Measurements from ENCODE around the gene CLASP1. TPM values are rescaled to one million over a fixed set of nuclear protein-coding genes. Genes with fewer than 3 reads are reported as not detected.

The CLASP1 gene
- total and polyA plus RNA-seq, 7 donors, result 2.4 to 117 (median 53.9) TPM

GRCh38 chr2:121355488-121355887, 293.8 kb downstream of the CLASP1 start:
- TF ChIP-seq CTCF (IDR thresholded peaks at IDR 0.05), result no peak
- TF ChIP-seq EP300 (IDR thresholded peaks at IDR 0.05), result no peak
- TF ChIP-seq POLR2A (IDR thresholded peaks at IDR 0.05), result no peak
- TF ChIP-seq POLR2AphosphoS5 (IDR thresholded peaks at IDR 0.05), result no peak
- WGBS, 2 donors, result 6 to 54% methylated on average over 1 of the region's 1 CpG
- intact Hi-C loops (cut with DNase I), result loop anchor here (5.0 kb wide), 1 partner anchor 258 kb away; no protein-coding TSS in a partner anchor
- Histone ChIP-seq H3K4me1 (peaks cover 0 to 8% (median 6%) of the 10 kb centered on the region in 4 donors), H3K27ac (no peak overlapping the region), H3K36me3 (peaks cover 2 to 77% (median 29%) of the 10 kb centered on the region in 4 donors), H3K9me3 (no peaks in the 10 kb centered on the region), H3K27me3 (no peaks in the 10 kb centered on the region), H3K4me3 (no peak overlapping the region)
- DNase-seq, result peak; percentile 26

GRCh38 chr2:121351521-121352318, 297.5 kb downstream of the CLASP1 start:
- intact Hi-C loops (cut with DNase I), result no loop called here
- Histone ChIP-seq H3K9me3 (no peaks in the 10 kb centered on the region), H3K36me3 (peaks cover 27 to 97% (median 48%) of the 10 kb centered on the region in 4 donors), H3K27ac (no peak overlapping the region), H3K4me1 (peaks cover 0 to 19% (median 8%) of the 10 kb centered on the region in 4 donors), H3K4me3 (no peak overlapping the region), H3K27me3 (no peaks in the 10 kb centered on the region)
- 96% methylated on average over 17 of the region's 17 CpGs for WGBS, 2 donors
- peak; percentile 50 for DNase-seq
- TF ChIP-seq CTCF (IDR thresholded peaks at IDR 0.05) (no peak), EP300 (IDR thresholded peaks at IDR 0.05) (no peak), POLR2AphosphoS5 (IDR thresholded peaks at IDR 0.05) (no peak), POLR2A (IDR thresholded peaks at IDR 0.05) (no peak)

- Histone ChIP-seq H3K27ac (peak overlapping the region in 1 of 4 donors; percentile 65), H3K27me3 (no peaks in the 10 kb centered on the region), H3K36me3 (peaks cover 29 to 99% (median 54%) of the 10 kb centered on the region in 4 donors), H3K4me3 (no peak overlapping the region), H3K4me1 (peaks cover 0 to 19% (median 8%) of the 10 kb centered on the region in 4 donors), H3K9me3 (no peaks in the 10 kb centered on the region)
- intact Hi-C loops (cut with DNase I), result no loop called here
- peak; percentile 34 for DNase-seq
- TF ChIP-seq EP300 (IDR thresholded peaks at IDR 0.05), result no peak
- WGBS, 2 donors, result 32 to 77% methylated on average over 6 of the region's 6 CpGs
These were observed 298.4 kb downstream of the CLASP1 start for GRCh38 chr2:121350890-121351289.

GRCh38 chr2:121350402-121350775, 298.9 kb downstream of the CLASP1 start:
- no peak for DNase-seq
- Histone ChIP-seq H3K36me3 (peaks cover 34 to 100% (median 56%) of the 10 kb centered on the region in 4 donors), H3K4me1 (peaks cover 0 to 19% (median 8%) of the 10 kb centered on the region in 4 donors), H3K27ac (peak overlapping the region in 2 of 4 donors; percentile 59 to 65), H3K27me3 (no peaks in the 10 kb centered on the region), H3K9me3 (no peaks in the 10 kb centered on the region), H3K4me3 (no peak overlapping the region)
- intact Hi-C loops (cut with DNase I), result no loop called here
- WGBS, 2 donors, result 88 to 92% methylated on average over 4 of the region's 4 CpGs
- TF ChIP-seq CTCF (IDR thresholded peaks at IDR 0.05), result no peak
- TF ChIP-seq EP300 (IDR thresholded peaks at IDR 0.05), result no peak
- no peak for TF ChIP-seq POLR2A (IDR thresholded peaks at IDR 0.05)

GRCh38 chr2:121349721-121350401, 299.4 kb downstream of the CLASP1 start:
- Histone ChIP-seq H3K4me3 (no peak overlapping the region), H3K36me3 (peaks cover 39 to 100% (median 54%) of the 10 kb centered on the region in 4 donors), H3K27me3 (no peaks in the 10 kb centered on the region), H3K27ac (peak overlapping the region in 2 of 4 donors; percentile 59 to 65), H3K9me3 (no peaks in the 10 kb centered on the region), H3K4me1 (peaks cover 0 to 19% (median 8%) of the 10 kb centered on the region in 4 donors)
- WGBS, 2 donors, result 95 to 96% methylated on average over 4 of the region's 4 CpGs
- intact Hi-C loops (cut with DNase I), result no loop called here
- TF ChIP-seq POLR2AphosphoS5 (IDR thresholded peaks at IDR 0.05) (no peak), POLR2A (IDR thresholded peaks at IDR 0.05) (no peak), CTCF (IDR thresholded peaks at IDR 0.05) (no peak), EP300 (IDR thresholded peaks at IDR 0.05) (no peak)
- no peak for DNase-seq

Measured in sigmoid colon (tissue), 7 donors.